A172 (cell line): Measurements from ENCODE around the gene ELN. TPM values are rescaled to one million over a fixed set of nuclear protein-coding genes. Genes with fewer than 3 reads are reported as not detected.
A peak's percentile ranks its signal among the peaks of the same experiment; 100 is the strongest.
"Not testable (repeated sequence)": the region's sequence is repeated elsewhere in the genome, so short reads cannot be mapped to it uniquely, and the experiment has no call there.

Experiments
- DNase-seq: peaks from one replicate; pipeline ENCODE4 v3.0.0-alpha.2; 2015; ENCODE audit warnings: low spot score
- total RNA-seq: library from RNA; depleted of rRNA; stranded (reverse); fragments of >200 nt; shearing (Covaris generic); gene quantifications from 2 replicates; pipeline ENCODE4 v1.2.3, GENCODE V29; 2014

Gene ELN
- total RNA-seq, 1 experiment from 2014 or later, result 0.50 TPM

- no peak for DNase-seq
These were observed 27.4 kb upstream of the ELN start for GRCh38 chr7:74000489-74001149.

- DNase-seq, result no peak
These were observed 26.9 kb upstream of the ELN start for GRCh38 chr7:74001150-74001494.

DNA sequence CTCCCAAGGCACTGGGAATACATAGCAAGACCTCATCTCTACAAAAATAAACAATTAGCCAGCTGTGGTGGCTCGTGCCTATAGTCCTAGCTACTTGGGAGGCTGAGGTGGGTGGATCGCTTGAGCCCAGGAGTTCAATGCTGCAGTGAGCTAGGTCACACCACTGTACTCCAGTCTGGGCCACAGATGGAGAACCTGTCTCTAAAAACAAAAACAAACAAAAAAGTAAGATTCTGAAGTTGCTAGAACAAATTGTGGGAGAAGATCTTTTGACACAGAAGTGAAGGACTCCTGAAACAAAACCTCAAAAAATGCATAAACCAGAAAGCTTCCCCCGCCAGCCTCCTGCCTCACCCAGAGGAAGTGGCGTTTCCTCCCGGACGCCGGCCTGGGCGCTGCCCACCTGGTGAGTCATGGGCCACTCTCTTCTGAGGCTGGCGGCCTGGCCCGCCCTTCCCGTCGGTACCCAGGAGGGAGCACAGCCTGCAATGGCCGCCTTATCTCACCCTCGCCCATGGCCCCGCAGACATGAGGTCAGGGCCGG lies 25.4 kb upstream of the ELN start:
- peak; percentile 95 for DNase-seq

- DNase-seq, result peak; percentile 63
These were observed 24.4 kb upstream of the ELN start for GRCh38 chr7:74003621-74004020.

DNA sequence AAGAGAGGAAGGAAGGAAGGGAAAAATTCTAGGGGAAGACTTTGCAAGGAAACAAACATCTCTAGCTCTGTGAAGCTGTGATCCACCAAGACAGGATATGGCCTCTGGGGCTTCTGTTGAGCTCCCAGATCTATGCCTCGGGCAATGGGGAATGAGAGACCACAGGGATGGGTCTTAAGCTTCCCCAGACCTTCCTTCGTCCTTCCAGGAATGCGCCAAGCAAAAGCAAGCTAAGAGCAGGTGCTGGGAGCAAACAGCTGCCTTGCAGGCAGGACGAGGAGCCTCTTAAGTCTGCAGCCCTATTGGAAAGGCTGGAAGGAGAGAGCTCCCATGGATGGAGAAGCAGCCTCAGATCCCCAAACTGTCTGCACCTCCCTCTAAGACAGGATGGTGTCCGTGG lies 21.9 kb upstream of the ELN start:
- DNase-seq, result no peak

DNA sequence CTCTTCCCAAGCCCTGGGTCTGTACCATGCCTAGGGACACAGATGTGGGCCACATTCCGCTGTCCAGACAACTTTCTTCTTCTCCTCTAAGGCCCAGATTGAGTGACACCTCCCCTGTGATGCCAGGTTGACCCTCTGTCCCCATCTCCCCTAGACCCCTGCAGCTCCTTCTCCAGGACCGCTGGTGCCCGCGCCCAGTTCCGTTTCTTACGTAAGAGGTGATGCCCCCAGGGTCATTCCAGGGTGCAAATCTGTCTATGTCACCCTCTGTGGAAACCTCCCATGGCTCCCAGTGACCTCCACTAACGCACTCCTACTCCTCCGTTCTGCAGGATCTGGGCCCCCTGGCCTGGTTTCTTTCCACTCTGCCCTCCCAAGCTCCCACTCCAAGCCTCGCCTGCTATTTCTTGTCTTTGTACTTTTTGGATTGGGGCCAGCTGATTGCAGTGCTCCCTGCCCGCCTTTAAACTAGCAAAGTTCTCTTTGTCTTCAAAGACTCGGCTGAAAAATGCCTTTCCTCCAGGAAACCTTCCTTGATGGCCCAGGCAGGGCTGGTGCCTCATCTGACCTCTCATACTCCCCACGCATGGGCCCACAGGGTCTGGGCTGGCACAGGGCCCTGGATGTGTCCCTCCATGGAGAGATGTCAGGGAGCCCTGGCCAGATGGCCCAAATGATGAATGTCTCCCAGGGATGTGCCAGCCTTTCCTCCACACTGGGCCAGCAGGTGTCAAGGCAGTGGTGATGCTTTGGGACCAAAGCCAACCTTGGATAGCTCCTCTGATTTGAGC lies 21.3 kb upstream of the ELN start:
- peak; percentile 76 for DNase-seq

DNA sequence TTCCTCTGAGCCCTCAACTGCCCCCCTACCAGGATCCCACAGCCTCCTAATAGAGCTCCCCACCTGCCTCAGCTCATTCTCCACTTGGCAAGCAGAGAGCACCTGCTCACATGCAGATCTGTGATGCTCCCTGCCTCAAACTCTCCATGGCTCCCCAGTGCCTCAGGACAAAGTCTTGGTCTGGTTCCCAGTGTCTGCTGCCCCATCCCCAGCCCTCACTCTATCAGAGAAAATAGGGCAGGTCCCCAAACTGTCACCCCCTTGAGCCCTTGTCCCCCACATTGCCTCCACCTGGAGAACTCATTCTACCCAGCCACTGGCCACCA lies 20.8 kb upstream of the ELN start:
- no peak for DNase-seq

GRCh38 chr7:74008687-74009086 lies 19.3 kb upstream of the ELN start:
- DNase-seq, result no peak

DNA sequence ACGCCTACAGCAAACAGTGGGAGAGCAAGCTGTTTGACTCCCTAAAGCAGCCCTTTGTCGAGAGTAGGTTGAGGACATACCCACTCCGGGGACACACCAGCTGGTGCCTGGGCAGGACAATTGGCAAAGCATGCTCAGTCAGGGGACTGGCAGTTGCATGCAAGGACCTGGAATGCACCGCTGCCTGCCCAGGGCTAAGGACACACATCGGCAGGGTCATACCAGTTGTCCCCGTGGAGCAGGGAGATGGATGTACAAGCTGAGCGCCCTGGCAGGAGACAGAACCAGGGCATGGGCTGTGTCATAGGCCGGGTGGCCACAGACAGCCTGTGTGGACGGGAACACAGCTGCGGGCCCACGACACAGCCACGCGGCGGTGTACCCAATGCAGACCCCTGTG lies 18.3 kb upstream of the ELN start:
- DNase-seq, result no peak

DNA sequence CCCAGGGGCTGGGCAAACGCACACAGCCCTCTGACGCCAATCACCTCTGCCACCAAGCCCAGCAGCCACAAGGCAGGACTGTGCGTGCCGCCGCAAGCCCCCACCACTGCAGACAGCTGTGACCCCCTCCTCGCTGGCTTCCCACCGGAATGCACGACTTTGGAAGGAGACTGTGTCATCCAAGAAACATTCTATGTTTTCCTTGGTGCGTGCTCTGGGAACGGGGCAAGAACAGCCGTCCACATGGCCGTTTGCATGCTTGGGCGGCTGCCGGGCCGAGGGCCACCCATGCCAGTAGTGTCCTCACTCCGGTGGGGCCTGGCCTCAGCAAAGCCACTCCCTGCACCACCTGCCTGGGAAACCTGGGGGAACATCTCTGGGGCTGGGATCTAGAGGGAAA lies 17.6 kb upstream of the ELN start:
- DNase-seq, result no peak

DNA sequence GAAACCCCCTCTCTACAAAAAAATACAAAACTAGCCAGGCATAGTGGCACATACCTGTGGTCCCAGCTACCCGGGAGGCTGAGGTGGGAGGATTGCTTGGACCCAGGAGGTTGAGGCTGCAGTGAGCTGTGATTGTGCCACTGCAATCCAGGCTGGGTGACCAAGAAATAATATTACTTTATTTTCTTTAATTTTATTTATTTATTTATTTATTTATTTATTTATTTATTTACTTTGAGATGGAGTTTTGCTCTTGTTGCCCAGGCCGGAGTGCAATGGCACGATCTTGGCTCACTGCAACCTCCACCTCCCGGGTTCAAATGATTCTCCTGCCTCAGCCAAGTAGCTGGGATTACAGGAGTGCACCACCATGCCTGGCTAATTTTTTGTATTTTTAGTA lies 16.6 kb upstream of the ELN start:
- not testable (repeated sequence) for DNase-seq

DNA sequence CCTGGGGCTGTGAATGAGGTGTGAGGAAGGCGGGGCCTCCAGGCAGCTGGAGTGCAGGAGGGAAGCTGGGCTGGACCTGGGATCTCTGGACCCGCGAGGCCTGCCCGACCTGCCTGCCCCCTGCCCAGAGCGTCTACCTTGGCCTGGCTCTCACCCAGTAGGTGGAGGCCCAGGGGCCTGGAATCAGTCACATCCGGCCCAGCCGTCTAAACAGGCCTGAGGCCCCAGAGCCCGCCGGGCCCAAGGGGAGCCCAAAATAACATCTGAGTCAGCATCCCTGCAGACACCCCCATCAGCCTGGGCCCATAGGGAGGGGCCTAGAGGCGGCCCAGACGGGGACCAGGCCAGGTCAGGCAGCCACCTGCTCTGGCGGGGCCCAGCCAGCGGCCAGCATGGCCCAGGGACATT lies 15.1 kb upstream of the ELN start:
- peak; percentile 94 for DNase-seq

DNA sequence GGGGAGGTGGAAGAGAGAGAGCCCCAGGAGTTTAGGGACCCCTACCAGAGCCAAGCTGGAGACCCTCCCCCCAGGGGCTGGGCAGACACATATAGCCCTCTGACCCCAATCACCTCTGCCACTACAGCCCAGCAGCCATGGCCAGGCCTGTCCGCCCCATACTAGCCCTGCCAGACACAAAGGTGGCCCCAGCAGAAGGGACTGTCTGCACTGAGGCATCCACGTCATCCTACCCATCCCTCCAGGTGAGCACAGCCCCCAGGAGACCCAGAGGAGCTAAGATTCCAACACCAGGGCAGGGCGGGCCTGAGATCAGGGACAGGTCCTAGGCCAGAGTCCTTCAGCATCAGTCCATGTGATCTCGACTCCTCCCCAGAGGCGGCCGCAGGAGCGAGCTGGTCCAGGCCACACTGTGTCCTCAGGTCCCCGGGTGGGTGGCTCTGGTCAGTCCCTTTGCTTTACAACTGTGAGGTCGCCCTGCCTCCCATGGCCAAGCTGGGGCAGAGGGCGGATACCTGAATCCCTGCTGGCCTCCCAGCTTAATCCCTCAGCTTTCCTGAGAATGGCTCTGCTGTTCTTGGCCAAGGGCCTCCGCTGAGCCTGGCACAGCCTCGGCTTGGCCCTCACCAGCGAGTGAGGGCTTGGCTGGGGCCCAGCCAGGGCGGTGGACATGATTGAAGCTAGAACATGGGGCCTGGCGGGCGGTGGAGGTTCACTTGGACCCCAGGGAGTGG lies 14.3 kb upstream of the ELN start:
- DNase-seq, result no peak

DNA sequence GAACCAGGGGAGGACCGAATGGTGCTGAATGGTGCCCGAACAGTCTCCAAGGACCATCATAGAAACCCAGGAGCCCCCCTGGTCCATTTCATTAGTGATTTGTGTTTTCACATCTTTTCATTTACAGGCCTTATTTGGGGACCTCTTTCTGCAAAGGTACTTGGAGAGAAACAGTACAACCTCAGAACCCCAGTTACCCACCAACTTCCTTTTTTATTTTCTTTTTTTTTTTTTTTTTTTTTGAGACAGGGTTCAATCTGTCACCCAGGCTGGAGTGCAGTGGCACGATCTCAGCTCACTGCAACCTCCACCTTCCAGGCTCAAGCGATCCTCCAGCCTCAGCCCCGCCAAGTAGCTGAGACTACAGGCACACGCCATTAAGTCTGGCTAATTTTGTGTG lies 13.0 kb upstream of the ELN start:
- no peak for DNase-seq

DNA sequence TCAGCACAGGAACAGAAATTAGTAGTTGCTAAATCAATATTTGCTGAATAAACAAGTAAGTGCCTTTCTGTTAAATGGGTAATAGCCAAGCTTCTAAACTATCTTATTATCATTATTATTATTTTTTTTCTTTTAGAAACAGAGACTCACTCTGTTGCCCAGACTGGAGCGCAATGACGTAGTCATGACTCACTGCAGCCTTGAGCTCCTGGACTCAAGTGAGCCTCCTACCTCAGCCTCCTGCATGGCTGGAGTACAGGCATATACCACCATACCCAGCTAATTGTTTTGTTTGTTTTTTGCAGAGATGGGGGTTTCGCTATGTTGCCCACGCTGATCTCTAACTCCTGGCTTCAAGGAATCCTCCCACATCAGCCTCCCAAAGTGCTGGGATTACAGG lies 12.3 kb upstream of the ELN start:
- no peak for DNase-seq

GRCh38 chr7:74017125-74017524 lies 10.8 kb upstream of the ELN start:
- DNase-seq, result no peak

DNA sequence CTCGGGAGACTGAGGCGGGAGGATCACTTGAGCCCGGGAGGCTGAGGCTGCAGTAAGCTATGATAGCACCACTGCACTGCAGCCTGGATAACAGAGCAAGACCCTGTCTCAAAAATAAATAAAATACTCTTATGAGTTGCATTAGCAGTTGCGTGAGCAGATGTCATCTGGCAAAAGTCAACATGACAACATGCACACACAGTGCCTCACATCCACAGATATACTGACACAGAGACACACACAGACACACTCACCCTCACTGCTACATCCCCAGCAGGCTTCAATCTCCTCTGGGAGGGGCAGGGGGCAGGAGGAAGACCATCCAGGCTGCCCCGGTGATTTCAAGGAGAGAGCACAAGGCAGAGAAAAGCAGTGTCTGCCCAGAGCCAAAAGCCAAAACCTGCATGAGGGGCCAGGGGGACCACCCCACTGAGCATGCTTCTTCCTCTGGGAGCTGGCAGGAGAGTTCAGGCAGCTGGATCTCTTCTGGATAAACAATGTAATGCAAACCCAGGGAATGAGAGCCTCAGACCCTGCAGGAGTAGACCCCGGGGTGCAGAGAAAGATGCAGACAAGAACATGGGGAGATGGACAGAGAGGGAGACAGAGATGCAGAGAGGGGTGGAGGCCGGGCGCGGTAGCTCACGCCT lies 9.6 kb upstream of the ELN start:
- no peak for DNase-seq

DNA sequence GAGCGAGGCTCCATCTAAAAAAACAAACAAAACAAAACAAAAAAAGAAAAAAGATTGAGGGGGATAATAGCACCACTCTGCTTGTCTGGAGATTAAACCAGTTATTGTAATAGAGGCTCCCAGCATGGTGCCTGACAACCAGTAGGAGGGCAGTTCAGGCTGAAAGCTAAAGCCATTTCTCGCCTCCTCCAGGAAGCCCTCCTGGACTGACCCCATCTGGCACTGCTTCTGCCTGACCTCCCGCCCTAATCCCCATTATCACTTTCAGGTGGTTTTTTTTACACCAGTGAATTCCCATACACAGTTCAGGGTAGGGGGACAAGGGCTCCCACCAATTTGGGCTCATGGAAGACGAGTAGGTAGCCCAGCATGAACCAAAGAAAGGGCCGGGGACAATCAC lies 8.8 kb upstream of the ELN start:
- DNase-seq, result no peak

- DNase-seq, result no peak
These were observed 7.6 kb upstream of the ELN start for GRCh38 chr7:74020390-74020789.

DNA sequence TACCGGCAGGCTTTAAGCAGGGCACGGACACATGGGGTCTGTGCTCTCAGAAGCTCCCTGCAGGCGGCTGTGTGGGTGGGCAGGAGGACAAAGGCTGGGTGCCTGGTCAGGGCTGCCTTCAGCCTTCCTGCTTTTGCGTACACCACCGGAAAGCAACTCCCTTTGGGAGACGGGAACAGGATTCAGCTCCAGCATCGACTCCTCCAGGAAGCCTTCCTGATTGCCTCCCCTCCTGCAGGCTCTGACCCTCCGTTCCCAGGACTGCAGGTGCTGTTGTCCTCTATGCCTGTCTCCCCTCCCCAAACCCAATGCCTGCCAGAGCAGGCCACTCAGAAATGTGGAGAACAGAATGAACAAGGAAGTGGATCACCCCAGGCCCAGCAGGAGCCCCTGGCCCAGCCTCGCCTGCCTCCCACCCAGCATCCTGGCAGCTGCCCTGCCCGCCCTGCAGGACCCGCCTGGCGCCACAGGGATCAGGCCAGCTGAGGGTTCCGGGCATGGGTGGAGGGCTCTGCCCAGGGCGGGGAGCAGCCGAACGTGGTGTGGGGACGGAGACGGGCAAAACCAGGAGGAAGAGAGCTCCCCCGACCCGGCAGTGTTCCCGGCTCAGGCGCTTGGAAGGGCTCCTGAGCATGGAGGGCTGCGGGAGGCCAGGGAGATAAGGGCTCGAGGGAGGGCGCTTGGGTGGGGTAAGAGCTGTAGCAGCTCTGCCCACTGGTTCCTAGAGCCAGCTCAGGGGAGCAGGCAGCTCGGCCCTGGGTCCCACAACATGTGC lies 6.2 kb upstream of the ELN start:
- DNase-seq, result no peak

DNA sequence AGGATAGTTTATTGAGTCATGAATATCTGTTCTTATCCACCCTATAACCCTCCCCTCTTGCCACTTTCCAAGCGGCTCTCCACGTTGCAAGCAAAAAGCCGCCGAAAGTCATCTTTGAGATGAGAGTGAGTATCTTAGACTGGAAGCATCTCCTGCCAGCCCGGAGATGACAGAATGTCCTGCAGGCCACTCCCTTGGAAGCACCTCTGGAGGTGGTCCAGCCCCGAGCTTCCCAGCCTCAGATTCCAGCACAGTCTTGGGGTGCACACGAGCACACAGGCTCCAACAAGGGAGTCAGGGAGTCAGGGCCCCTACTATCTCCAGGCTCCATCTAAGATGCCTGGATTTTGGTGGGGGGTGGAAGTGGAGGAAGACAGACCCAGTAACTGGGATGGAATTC lies 5.5 kb upstream of the ELN start:
- no peak for DNase-seq

GRCh38 chr7:74023092-74023536 lies 4.9 kb upstream of the ELN start:
- DNase-seq, result peak; percentile 81
